ENCODE data around the gene CLGN. TPM values are rescaled to one million over a fixed set of nuclear protein-coding genes. Genes with fewer than 3 reads are reported as not detected.
"Not testable (repeated sequence)": the region's sequence is repeated elsewhere in the genome, so short reads cannot be mapped to it uniquely, and the experiment has no call there.

The CLGN gene
- total RNA-seq, 2 donors from 2014 or later: 40.8 to 92.6 TPM

- Histone ChIP-seq H3K27me3 (no peaks in the 10 kb centered on the region), H3K36me3 (no peaks in the 10 kb centered on the region), H3K4me3 (no peak overlapping the region), H3K9me3 (no peaks in the 10 kb centered on the region), H3K27ac (no peak overlapping the region), H3K4me1 (no peaks in the 10 kb centered on the region)
- DNase-seq (ENCODE audit: low spot score): no peak
- no peak for TF ChIP-seq CTCF (IDR thresholded peaks at IDR 0.05)
Observed at GRCh38 chr4:140463182-140463581, 35.7 kb upstream of the CLGN start.

- no peaks in the 10 kb centered on the region for H3K9me3 ChIP-seq
- TF ChIP-seq CTCF (IDR thresholded peaks at IDR 0.05): no peak
- H3K4me3 ChIP-seq: no peak overlapping the region
- H3K27ac ChIP-seq: no peak overlapping the region
- no peaks in the 10 kb centered on the region for H3K4me1 ChIP-seq
- no peaks in the 10 kb centered on the region for H3K27me3 ChIP-seq
- no peaks in the 10 kb centered on the region for H3K36me3 ChIP-seq
- no peak for DNase-seq (ENCODE audit: low spot score)
Observed at GRCh38 chr4:140450352-140450751, 22.9 kb upstream of the CLGN start.

GRCh38 chr4:140448830-140449229, 21.4 kb upstream of the CLGN start:
- no peaks in the 10 kb centered on the region for H3K27me3 ChIP-seq
- H3K36me3 ChIP-seq: no peaks in the 10 kb centered on the region
- H3K4me3 ChIP-seq: no peak overlapping the region
- H3K9me3 ChIP-seq: no peaks in the 10 kb centered on the region
- no peaks in the 10 kb centered on the region for H3K4me1 ChIP-seq
- TF ChIP-seq CTCF (IDR thresholded peaks at IDR 0.05): no peak
- DNase-seq (ENCODE audit: low spot score): no peak
- H3K27ac ChIP-seq: no peak overlapping the region

- no peaks in the 10 kb centered on the region for H3K4me1 ChIP-seq
- H3K27ac ChIP-seq: no peak overlapping the region
- H3K4me3 ChIP-seq: no peak overlapping the region
- no peak for TF ChIP-seq CTCF (IDR thresholded peaks at IDR 0.05)
- H3K27me3 ChIP-seq: no peaks in the 10 kb centered on the region
- DNase-seq (ENCODE audit: low spot score): no peak
- no peaks in the 10 kb centered on the region for H3K36me3 ChIP-seq
- no peaks in the 10 kb centered on the region for H3K9me3 ChIP-seq
Observed at GRCh38 chr4:140448162-140448561, 20.7 kb upstream of the CLGN start.

GRCh38 chr4:140444347-140444746, 16.9 kb upstream of the CLGN start:
- H3K27ac ChIP-seq; DNase-seq (ENCODE audit: low spot score); H3K4me1 ChIP-seq; H3K27me3 ChIP-seq; H3K4me3 ChIP-seq; H3K36me3 ChIP-seq; H3K9me3 ChIP-seq: not testable (repeated sequence)

- H3K4me3 ChIP-seq: no peak overlapping the region
- no peaks in the 10 kb centered on the region for H3K9me3 ChIP-seq
- H3K36me3 ChIP-seq: no peaks in the 10 kb centered on the region
- no peak for TF ChIP-seq CTCF (IDR thresholded peaks at IDR 0.05)
- DNase-seq (ENCODE audit: low spot score): no peak
- no peaks in the 10 kb centered on the region for H3K4me1 ChIP-seq
- H3K27me3 ChIP-seq: no peaks in the 10 kb centered on the region
- no peak overlapping the region for H3K27ac ChIP-seq
Observed at GRCh38 chr4:140439644-140440142, 12.2 kb upstream of the CLGN start.

All from right atrium auricular region (tissue), 2 donors.